Measurements from ENCODE around the gene MOXD1.

Gene MOXD1

DNA sequence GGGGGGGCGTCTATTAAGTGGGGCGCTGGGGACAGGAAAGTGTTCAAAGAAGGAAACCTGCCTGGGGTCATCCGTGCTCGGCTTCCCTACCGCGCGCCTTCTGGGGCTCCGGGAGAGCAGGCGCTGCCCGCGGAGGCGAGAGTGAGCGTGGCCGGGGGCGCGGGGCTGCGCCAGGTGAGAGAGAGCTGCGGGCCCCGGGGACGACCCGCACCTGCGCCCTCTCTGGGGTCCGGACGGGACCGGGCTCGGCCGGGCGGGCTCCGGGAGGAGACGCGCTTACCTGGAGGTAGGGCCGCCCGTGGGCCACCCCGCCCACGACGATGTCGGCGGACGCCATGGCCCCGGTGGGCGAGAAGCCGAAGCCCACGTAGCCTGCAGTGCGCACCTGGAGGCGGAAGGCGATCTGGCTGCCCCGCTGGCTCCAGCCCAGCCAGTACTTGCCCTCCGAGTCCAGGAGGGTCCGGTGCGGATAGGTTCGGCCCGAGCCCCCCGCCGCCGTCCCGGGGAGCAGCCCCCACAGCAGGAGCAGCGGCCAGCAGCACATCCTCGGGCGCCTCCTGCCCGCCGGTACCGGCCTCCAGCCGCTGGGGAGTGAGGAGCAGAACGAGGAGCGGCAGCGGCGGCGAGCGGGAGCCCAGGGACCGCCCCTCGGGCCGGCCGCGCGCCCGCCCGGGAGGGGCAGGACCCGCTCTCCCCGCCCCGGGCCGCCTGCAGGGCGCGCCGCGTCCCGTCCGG is at the start of gene MOXD1:
Gene MOXD1 (minus strand): TSS at position 593 of the 735 bp plus-strand sequence. CDS start 49 bp downstream, at position 544.
- no peak for FAIRE-seq

DNA sequence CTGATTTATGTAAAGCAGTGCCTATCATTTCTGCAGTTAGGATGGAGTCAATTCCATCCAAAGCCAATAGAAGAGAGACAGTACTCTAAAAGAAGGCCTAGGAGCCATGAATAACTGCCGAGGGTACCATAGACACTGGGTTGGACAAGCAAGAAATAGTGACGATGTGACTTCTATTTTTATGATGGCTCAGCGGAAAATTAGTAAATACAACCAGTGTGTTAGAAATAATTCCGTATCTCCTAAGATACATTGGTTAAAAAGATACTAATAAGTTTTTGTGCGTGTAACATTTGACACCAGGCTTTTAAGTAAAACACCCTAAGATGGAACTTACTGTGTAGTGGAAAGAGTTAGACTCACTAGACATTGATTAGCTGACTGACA is 45.6 kb upstream of the MOXD1 start:
- no peak for FAIRE-seq

DNA sequence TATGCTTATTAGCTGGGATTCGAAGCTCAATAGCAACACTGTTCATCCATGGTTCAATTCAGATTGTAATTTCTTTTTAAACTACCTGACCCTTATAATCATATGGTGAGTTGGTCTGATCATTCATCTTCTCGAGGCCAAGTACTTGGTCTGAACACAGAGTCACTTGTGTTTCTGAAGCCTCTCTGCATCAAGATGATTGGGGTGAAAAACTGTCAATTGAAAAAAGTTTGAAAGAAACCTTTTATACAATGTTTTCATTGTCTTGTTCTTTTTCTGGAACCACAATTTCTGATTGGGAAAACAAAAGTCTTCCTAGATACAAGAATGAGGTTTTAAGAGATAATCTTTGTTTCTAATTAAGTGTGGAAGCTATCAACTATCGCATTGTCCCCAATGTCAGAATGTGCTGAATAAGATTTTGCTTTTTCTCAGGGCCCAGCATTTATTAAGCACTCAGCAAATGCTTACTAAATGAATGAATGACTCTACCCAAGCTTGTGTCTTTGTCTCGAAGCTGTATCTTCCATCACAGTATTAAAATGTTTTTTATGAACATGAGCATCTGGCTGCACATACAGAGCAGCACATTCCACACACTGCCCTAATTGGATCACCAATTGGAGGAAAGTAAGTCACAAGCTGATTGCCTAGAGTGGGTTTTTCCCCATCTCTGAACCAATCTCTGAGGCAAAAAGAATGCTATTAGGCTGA is 45.0 kb upstream of the MOXD1 start:
- FAIRE-seq, result no peak

DNA sequence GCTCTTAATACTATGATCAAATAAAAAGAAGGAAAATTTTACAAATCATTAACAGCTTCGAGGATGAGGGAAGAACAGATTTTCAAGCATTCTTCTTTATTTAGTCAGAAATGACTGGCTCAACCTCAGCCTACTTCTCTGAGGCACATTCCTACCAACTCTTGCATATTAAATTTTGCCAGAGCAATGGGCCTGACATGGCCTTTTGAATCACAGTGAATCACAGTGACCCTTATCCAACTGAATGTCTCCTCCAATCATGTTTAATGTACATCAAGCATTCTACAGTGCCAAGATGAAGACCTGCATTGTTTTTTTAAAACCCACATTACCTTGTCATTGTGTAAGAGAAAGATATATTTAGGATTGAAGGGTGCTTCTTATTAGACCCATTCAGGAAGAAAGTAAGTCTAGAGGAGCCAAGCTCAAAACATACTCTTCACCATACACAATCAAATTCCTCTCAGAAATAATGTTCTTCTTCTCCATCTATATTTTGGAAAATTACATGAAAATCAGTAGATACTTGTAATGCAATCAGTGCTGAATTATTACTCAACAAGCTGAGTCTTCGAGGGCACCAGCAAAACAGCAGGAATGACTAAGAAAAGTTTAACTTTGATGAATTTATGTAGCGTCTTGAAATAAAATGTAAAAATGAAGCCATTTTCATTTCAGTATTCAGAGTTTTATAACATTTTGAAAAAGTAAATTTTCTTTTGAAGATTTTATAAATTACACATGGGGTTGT is 44.1 kb upstream of the MOXD1 start:
- no peak for FAIRE-seq

DNA sequence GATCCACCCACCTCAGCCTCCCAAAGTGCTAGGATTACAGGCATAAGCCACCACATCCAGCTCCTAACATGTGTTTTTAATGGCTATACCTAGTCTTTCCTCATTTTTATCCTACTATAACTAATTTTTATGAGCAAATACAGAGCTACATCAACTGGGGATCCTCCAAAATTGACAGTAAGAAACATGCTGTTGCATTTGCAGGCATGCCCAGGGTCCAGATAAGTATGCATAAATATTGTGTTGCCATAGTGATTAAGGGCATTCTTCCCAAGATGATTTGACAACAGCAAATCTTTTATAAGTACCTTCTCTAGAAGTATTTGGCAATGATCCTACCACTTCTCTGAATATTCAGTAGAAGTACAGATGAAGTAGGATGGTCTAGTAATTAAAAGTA is 41.9 kb upstream of the MOXD1 start:
- no peak for FAIRE-seq

DNA sequence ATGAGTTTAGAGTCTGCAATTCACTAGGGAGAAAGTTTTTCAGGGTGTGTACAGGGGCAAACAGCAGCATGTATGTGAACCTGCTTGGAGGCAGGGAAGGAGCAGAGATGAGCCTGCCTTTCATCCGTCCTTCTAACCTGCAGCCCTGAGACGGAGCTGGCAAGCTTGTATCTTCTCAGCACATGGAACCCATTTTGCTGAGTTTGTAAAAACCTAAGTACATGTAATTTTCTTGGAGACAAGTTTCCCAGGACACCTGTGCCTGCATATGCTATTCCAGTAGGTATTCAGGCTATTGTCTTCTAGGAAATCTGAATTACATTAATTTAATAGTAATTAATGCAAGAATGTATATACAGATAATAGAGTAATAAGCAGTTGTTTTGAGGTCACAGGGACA is 28.8 kb upstream of the MOXD1 start:
- no peak for FAIRE-seq

DNA sequence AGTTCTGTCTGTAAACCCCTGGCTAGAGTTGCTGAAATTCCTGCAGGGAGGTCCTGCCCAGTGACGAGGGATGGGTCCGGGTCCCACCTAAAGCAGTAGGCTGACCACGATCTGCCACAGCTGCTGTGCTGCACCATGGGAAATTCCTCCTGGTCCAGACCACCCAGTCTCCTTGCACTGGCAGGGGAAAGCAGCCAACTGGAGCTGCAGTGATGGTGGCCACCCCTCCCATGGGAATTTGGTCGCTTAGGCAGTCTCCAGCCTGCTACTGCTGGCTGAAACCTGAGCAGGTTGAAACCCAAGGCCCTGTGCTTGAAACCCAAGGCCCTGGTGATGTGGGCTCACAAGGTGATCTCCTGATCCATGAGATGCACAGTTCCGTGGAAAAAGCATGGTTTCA is 23.9 kb upstream of the MOXD1 start:
- FAIRE-seq, result no peak

DNA sequence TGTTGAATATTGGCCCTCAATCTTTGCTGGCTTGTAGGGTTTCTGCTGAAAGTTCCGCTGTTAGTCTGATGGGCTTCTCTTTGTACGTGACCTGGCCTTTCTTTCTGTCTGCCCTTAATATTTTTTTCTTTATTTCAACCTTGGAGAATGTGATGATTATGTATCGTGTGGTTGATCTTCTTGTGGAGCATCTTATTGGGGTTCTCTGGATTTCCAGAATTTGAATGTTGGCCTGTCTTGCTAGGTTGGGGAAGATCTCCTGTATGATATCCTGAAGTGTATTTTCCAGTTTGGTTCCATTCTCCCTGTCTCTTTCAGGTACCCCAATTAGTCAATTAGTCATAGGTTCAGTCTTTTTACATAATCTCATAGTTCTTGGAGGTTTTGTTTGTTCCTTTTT is 22.6 kb upstream of the MOXD1 start:
- FAIRE-seq, result no peak

DNA sequence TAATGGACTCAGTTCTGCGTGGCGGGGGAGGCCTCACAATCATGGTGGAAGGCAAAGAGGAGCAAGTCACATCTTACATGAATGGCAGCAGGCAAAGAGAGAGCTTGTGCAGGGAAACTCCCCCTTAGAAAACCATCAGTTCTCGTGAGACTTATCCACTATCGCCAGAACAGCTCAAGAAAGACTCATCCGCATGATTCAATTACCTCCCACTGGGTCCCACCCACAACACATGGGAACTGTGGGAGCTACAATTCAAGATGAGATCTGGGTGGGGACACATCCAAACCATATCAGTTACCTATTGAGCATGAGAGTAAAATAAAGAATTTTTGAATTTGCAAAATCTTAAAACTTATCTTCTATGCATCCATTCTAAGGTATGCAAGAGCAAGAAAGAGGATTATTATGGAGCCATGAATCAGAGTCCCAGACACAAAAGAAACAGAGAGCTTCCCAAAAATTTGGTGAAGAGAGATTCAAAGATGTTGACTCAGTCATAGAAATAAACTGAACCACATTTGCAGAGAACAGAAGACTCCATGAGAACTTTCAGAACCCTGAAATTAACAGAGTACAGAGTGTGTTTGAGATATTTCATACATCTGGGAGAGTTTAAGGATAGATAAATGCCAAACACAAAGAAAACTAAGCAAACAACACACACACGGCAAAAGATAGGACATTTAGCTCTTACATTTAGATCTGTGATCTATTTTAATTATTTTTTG is 17.1 kb upstream of the MOXD1 start:
- no peak for FAIRE-seq

DNA sequence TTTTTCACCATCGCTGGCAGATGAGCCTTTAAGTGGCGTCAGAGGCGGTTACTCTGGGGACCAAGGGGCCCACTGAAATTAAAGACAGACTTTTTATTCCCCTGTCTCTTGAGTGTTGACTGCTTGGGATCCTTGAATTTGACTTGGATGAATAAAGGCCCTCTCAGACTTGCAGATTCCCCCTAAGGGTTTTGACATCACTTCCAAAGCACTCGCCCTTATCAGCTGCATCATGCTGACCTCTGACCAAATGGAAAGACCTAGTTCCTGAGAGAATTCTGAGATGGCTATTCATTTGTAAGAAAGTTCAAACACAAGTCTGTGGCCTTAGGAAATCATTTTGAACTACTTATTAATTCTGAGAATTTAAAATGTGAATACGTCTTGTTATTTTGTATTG is 13.5 kb upstream of the MOXD1 start:
- no peak for FAIRE-seq

DNA sequence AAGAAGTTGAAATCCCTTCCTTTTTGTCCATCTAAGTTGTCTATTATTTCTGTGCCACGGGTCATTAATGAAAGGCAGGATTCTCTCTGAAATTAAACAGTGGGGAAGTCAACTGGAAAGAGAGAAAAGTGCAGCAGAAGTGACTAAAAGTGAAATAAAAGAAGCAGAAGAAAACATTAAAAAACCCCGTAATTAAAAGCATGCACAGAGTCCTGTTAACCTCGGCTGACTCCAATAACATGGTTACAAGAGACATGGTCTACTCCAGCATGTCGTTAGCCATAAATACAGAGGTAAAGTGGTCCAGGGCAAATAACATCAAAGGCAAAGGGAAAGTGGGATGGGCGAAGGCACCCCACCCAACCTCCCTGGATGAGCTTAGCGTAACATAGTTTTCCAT is 13.0 kb upstream of the MOXD1 start:
- no peak for FAIRE-seq

DNA sequence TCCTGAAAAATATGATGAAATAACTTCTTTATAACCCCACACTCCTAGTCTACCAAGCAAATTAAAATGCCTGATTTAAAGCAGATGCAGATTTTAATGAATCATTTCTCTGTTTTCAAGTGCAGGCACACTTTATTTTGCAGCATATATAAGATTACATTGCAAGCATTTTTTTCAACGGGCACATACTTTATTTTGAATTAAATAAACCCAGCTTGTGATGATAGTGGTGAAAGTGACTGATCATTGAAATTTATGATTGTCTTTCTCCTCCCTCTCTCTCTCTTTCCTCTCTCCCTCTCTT is 12.2 kb upstream of the MOXD1 start:
- no peak for FAIRE-seq

DNA sequence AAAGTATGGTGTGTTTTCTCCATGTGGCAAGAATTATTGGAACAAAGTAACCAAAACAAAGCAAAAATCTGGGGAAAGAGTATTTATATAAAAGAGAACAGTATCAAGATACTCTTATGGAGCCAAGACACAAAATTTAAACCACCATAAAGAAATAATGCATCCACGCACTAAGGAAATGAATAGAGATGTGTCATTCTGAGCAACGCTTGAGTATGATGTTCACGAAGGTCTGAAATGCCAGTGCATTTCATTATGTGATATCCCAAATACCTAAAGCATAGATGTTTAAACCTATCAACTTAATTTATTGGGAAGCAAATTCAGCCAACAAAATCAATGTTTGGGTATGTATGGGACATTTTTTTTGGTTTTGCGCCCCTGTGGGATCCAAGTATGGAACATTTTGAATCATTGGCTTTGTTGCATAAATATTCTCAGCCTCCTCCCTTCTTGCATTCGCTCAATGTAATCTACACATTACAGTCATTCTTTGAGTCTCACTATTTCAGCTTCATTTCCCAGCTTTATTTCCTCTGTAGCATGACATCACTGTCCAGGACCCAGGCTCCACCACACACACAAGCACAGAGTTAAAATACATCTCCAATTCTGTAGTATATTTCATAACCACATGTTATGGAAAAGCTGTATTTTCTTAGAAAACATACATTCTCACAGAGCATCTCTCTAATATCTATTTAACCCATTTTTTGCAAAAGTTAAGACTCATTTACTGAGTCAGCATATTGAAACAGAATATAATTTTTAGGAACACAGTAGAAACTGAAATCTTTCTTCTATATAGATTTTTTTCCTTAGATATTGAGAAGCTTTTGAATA is 11.6 kb upstream of the MOXD1 start:
- no peak for FAIRE-seq

DNA sequence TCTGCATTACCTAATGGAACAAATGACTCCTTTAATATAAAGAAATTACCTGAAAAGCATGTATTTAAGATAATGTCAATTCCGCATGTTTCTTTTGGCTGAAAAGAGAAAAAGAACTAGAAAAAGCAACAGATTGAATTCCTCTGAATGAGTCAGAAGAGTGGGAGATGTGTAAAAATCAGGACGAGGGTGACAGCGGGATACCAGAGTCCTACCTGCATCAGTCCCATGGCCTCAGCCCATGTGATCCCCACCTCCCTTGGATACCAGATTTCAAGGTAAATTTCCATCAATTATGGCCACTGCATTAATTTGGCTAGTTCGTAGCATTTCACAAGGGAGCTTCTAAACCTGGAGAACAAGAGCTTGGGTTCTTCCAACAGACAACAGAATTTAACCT is 10.0 kb upstream of the MOXD1 start:
- FAIRE-seq, result no peak

DNA sequence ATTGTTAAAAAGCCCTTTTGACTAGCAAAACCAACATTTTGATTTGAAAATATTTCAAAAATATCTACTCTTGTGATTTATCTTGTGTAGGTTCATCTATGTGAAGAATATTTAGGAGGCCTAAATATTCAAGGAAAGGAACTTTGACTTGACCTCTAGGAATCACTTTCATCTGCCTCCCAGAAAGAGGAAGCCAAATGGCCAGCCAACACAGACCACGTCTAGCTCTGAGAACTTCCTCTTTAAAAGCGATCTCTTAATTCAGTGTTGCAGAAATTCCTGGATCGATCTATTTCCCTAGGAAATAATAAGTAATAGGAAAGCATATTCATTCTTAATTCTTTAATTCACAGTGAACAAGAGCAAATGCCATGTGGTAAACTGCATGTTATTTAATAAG is 9.6 kb upstream of the MOXD1 start:
- no peak for FAIRE-seq

DNA sequence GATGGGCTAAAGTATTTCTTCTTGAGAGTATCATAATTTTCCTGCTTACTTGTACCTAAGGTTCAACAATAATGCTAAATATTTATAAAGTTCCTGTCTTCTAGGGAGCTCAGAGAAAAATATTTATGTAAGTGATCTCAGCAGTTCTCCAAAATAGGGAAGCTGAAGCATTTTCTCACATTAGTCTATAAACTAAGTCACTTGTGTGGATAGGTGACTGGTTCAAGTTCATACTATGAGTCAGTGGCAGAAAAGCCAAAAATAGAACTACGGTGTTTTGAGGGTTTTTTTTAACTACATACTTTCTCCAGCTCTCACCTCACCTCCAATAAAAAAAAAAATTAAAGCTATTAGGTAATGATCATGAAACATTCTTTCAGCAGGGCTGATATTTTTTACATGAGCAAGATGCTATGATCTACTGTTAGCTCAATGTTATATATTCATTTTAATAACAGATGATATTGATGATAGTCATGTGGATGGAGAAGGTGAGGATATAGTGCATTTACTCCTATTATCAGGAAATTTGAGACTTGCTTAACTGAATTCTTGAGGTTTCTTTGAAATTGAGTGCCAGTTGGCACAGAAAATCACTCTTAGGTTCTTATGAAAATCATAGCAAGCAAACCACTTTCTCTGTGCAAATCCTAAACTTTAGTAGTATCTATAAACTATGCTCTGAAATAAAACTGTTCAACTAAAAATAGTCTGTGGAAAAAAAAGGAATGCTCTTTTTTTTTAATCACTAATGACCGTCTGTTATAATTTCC is 4.1 kb upstream of the MOXD1 start:
- FAIRE-seq, result no peak

DNA sequence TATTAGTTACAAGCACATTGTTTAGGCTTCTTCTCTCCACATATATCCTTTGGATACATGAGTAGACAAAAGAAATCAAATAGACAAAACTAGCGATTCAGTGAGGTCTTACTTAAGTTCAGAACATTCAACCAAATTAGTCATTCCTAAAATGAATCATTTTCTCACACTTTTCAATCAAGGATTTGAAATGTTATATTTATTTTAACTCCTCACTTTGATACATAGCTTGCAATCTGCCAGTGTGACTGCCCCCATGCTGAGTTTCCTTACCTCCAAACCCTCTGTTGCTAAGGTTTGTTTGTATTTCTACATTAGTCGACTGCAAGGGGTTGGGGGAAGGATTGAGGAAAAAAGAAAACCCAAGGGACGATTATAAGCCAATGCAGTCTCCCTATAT is 3.5 kb upstream of the MOXD1 start:
- no peak for FAIRE-seq

DNA sequence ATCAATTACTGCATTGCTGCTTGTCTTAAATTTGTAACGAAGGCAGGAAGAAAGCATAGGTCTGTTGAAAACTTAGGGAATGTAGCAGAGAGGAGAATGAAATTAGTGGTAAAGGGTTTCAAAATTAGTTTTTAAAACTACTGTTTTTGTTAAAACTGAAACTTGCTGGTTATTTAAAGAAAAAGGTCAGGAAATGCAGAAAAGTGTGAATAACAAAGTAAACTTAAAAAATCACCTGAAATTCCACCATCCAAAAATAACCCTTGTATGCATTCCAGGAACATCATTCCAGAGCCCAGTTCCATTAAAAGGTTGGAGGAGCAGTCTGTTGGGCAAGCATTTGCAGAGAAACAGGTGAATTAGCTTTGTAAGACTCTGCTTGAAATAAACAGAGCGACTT is 3.1 kb upstream of the MOXD1 start:
- FAIRE-seq, result no peak

DNA sequence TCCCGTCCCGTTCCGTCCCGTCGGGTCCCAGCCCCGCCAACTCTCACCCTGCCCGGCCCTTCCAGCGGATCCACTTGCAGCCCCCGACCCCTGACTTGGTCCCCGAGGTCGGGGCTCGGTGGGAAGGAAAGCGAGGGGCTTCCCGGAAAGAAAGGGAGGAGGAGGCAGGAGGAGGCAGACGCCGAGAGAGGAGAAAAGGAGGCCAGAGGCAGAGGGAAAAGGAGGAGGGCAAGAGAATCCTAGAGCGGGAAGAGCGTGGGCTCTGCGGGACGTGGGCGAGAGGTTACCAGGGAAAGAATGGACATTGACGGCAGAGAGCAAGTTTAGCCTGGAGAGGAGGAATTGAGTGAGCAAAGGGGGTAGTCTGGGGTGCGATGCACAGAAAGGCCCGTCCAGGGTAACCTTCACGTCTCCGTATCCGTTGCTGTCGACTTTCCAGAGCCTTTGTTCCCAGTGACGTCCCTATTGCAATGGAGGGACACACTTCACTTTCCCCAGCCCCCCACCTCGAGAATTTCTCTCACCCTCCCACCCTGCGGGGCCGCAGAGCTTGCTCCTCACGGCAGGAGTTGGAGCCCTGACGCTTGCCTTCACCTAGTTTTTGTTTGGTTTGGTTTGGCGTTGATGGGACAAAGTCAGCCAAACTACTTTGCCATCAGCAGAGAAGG is 477 bp upstream of the MOXD1 start:
- FAIRE-seq, result no peak

DNA sequence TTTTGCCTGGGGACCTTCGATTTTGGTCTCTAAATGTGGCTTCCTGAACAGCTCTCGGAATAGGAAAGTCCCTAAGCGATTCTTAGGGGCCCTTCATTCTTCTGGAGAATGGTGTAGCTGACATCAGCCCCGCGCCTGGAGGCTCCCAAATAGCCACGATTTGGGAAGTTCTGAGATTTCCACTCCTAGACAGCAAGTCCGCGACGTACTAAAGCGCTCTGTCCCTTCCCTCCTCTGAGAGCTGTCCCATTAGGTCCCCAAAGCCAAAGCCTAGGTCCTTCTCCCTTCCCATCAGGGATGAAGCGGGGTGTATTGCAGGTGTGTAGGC is 756 bp downstream of the MOXD1 start:
- no peak for FAIRE-seq

DNA sequence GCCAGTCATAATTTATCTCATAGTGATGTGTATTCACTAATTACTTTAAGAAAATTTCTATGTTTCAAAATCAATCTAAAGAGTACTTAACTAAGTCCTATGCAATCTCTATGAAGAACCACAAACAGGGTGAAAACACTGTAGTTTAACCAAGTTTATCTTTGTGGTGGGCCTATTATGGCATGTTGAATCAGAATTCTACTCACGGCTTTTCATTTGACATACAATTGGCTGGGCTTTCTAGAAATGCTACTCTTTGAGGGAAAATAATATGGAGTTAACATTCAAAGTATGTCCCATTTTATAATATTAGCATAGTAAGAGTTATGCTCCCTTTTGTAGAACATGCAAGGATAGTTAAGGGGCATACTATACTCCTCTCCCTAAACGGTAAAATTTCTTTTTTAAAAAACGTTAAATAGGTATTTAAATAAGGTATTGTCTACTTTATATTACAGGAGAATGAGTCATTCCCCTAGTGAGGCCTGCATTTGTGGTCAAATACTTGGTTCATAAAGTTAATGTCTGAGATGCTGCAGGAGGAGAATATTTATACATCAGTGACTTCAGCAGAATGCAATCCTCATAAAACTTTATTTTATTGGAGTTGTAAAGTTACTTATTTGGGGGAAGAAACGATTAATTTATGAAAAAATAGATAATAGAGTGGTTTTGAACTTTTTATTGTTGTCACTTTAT is 1.8 kb downstream of the MOXD1 start:
- FAIRE-seq, result no peak

All from G401.6 (cell line).